Activated CD4-positive, alpha-beta T cell treated with anti-CD3 and anti-CD28 coated beads, Interleukin-10, Interleukin-2, amounts not matched to agents 100 ng/mL and 50 ng/mL, durations not matched to agents 16 hours and 8 hours (primary cell): ENCODE results near the gene CBX4.

Experiments
- DNase-seq: peaks from one replicate; pipeline ENCODE4 v3.0.0-alpha.2; 2020

CBX4 gene

DNA sequence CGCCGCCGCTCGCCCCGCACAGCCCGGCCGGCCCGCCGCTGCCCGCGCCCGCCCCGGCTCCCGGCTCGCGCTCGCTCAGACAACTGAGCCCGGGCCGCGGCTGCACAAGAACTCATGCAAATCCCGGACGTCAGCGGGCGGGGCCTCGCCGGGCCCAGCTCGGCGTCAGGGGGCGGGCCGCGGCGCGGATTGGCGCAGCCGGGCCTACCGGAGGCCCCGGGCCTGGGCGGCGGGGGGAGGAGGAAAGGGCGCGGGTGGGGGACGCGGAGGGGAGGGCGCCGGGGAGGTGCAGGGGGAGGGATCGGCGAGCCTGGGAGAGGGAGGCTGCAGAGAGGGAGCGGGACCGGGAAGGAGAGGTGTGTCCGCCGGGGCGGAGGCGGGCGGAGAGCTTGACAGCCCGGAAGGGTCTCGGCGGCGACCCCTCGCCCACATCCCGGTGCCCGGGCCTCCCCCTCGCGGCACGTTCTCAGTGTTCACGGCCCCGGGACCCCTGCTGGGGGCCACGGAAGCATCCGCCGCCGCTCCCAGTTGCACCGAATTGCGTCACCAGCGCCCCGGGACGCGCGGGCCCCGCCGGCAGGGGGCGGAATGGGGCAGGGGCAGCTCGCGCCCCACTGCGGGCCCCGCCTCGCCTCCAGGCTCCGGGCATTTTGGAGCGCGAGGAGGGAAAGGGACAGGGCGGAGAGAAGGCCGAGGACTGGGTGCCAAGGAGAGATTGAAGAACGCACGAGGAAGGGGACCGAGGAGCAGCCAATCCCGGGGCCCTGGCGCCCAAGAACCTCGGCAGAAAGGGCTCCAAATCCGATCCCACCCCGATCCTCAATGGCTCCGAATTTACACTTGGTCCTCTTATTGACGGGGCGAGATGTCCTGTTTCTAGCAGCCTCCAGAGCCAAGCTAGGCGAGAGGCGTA is at the start of gene CBX4:
CBX4 (minus strand) TSS at position 85 of the 913 bp plus-strand sequence. CDS start 189 bp downstream, outside the sequence.
- DNase-seq = peak; percentile 94

DNA sequence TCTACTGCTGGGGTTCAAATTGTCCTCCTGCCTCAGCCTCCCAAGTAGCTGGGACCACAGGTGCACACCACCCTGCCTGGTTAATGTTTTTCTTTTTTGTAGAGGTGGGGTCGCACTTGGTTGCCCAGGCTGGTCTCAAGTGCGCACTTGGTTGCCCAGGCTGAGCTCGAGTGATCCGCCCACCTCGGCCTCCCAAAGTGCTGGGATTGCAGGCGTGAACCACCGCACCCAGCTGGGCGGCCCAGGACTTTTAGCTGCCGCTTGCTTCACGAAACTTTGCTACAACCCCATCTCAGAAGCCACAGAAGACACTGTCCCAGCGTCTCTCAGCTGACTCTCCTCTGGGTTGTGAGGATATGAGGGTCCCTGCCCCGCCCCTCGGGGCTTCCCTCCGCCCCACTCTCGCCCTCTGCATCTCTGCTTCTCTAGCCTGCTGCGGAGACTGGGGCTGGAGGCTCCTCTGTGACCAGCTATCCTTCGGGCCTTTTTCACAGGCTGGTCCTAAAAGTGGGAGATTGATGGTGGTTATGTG is 48.8 kb upstream of the CBX4 start:
- no peak for DNase-seq

DNA sequence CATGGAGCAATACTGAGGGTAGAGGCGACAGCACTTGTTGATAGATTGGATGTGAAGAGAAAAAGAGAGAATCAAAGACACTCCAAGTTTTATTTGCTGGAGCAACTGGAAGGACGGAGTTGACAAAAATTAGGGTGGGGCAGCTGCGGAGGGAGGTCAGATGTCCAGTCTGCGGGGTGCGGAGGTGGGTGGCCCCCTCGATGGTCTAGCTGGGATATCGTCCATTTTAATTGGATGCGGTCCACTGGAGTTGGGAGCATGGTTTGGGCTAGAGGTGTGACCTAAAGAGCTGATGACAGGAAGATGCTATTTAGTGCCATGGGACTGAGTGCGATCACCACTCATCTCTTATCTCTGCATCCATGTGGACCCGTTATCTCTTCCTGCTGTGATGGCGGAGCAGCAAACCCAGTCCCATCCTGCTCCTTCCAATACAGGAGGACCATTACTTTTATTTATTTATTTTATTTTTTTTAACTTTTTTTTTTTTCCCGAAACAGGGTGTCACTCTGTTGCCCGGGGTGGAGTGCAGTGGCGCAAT is 48.3 kb upstream of the CBX4 start:
- no peak for DNase-seq

DNA sequence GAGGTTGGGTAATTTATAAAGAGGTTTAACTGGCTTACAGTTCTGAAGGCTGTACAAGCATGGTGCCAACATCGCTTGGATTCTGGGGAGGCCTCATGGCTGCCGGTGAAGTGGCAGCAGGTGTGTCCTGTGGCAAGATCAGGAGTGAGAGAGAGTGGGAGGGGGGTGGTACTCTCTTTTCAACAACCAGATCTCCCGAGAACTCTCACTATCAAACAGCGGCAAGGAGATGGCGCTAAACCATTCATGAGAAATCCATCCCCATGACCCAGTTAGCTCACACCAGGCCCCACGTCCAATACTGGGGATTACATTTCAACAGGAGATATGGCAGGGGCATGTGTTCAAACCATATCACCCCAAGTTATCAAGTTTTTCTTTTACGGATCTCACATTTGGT is 44.0 kb upstream of the CBX4 start:
- no peak for DNase-seq

DNA sequence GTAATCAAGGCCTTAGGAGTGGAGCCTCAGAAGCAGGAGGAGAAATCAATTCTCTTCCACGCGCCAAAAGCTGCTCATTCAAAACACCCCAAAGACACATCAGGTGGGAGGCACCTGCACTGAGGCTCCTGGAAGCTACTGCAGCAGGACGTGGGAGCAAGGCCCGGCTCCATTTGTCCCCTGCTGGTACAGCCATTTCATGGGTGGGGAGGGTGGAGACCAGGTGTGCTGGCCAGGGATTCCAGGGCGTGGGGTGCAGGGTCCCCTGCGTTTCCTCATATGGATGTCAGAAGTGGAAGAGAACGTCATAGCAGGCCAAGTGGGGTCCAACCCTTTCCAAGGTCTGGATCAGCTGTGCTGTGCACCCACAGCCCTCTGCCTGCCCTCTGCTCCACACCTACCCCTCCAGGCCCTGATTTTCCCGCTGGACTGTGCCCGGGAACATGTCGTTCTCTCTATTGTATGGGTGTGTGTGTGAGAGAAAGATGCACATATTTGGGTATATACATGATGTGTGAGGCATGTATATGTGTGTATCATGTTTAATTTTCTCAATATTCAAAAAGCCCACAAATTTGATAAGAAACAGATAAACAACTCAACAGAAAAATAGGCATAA is 39.2 kb upstream of the CBX4 start:
- no peak for DNase-seq

DNA sequence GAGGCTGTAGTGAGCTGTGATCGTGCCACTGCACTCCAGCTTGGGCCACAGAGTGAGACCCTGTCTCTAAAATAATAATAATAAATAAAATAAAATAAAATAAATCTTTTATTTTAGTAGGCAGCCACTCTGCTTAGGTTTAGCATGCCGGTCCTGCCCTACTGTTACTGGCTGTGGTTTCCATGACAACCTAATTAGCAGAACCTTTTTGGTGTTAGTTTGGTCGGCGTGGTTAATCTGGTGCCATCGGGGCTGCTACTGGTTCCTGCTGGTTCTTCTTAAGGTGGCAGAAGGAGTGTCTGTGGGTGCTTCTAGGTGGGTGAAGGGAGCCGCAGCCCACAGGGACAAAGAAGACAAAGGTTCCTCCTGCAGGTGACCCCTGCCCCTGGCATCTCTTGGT is 37.8 kb upstream of the CBX4 start:
- DNase-seq = no peak

DNA sequence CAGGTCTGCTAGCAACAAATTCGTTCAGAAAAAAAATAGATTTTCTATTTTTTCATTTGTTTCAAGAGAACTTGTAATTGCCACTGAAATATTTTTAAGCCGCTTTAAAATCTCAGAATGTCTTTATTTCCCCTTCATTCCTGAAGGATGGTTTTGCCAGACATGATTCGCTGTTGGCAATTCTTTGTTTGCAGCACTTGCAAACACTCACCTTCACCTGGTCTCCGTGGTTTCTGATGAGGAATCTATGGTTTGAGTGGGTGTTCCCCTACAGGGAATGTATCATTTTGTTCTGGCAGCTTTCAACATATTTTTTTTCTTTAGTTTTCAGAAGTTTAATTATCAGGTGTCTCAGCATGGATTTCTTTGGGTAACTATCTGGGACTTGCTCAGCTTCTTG is 36.3 kb upstream of the CBX4 start:
- no peak for DNase-seq

DNA sequence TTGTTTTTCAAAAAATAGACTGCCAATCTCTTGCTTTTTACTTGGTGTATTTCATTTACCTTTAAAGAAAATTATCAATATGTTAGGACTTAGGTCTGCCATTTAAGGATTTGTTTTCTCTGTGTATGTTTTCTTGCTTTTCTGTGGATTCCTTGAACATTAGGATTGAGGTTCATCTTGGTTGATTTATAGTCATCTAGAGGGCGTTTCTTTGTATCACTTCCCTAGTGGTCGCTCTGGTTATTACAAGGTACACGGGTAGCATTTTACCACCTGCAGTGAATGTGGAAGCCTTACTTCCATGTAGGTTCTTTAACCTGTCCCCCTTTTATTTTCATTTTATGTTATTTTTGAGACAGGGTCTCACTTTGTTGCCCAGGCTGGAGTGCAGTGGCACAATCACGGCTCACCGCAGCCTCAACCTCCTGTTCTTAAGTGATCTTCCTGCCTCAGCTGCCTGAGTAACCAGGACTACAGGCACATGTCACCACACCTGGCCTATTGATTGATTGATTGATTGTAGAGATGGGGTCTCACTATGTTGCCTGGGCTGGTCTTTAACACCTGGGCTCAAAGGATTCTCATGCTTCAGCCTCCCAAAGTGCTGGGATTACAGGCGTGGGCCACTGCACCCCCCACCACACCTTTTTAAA is 35.2 kb upstream of the CBX4 start:
- peak; percentile 52 for DNase-seq

DNA sequence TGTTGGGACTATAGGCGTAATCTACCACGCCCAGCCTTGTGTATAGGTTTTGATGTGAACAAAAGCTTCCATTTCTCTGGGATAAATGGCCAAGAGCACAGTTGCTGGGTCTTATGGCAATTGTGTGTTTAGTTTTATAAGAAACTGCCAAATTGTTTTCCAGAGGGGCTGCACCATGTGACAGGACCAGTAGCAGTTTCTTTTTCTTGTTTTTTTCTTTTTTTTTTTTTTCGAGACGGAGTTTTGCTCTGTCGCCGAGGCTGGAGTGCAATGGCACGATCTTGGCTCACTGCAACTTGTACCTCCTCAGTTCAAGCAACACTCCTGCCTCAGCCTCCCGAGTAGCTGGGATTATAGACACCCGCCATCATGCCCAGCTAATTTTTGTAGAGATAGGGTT is 34.3 kb upstream of the CBX4 start:
- DNase-seq = no peak

DNA sequence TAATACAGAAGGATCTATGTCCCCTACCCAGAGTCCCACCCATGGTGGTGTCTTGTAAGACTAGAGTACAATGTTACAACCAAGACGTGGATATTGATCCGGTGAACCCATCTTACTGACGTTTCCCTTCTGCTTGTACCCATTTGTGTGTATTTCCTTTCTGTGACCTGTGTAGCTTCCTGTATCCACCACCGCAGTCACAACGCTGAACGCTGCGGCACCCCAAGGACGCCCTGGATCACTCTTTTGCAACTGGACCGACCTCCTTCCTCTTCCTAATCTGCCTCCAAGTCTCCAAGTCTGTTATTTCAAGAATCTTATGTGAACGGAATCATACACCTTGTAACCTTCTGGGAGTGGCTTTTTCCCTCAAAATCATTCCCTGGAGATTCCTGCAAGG is 33.5 kb upstream of the CBX4 start:
- DNase-seq = no peak

DNA sequence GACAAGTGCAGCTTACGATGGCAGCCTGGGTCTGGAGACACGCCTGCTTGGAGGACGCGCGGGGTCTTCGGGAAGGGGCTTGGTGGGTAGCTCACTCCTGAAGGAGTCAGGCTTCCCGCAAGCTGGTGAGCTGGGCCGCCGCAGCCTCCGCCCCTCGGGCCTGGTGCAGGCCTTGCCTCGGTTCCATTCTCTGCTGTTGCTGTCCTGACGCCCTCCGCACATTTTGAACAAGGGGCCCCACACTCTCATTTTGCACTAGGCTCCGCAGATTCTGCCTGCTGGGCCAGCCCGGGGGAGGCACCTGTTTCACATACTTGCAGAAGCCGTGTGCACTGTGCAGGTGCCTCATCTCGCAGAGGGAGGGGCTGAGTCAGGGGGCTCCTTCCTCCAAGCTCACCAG is 31.9 kb upstream of the CBX4 start:
- DNase-seq = no peak

DNA sequence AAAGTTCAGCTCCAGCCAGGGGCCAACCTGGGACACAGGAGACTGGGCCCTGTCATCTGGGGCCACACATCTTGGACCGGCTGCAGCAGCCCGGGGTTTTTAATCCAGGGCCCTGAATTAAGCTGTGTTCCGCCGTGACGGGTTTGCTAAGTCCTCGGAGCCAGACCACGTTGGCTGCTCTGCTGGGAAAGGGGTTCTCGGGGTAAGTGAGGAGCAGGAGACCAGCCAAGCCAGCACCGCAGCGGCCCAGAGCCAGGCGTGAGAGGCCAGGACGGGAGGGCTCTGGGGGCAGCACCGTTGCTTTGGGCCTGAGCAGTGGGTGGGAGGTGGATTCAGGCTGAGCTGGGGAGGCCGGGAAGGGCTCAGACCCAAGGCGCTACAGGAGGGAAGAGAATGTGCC is 31.3 kb upstream of the CBX4 start:
- DNase-seq = no peak

DNA sequence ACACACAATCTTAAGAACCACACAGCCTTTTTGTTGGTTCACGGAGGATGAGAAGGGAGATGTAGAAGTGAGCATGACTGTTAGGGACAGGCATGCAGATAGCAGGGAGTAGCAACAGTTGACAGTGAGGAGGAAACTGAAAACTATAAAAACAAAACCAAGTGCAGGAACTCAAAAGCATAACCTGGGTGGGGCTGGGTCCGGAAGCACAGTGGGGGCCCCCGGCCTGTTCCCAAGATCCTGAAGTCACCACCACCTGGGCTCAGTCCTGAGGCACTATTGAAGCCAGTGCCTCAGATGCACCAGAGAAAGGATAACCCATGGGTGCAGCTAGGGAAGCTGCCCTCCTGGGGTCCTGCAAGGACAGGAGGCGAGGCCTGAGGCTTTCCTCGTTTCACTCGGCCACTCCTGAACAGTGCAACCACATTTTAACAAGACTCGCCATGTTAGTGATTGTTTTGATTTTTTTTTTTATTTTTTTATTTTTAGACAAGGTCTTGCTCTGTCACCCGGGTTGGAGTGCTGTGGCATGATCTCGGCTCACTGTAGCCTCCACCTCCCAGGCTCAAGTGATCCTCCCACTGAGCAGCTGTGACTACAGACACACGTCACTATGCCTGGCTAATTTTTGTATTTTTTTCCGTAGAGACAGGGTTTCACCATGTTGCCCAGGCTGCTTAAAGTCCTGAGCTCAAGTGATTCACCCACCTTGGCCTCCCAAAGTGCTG is 27.7 kb upstream of the CBX4 start:
- no peak for DNase-seq

DNA sequence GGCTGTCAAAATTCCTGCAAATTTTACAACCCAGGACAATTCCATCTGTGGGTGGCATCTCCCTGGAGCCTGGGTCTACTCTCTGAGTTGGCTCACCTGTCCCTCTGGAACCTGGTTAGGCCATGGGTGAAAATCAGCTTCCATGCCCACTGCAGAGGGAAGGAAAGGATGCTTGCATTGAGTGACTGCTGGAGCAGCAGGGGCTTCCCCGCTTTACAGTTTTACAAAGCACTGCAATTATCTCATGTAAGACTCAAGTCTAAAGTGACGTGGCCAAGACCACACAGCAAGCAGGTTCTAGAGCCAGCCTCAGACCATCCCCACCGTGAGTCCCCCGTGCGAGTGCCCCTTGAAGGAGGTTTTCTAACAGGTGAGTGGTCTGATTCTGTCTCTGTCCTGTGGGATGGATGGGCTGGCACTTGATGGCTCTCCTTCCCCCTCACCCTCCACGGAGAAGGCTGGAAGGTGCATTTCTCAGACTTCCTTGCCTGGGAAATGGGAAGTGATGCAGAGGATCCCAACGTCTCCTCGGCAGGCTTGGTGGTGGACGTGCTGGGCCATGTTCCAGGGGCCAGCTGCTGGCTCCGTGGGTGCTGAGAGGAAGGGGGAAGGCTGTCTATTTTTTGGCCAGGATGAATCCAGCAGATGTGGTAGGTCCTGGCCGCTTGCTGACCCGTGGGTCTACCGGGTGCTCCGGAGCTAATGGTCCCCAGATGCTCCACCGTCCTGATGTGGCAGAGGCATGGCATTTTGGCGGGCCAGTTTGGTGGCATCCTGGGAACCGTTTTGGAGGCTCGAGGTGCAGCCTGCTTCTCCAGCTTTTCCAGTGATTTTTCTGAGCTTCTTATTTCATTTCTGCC is 26.3 kb upstream of the CBX4 start:
- DNase-seq = no peak

DNA sequence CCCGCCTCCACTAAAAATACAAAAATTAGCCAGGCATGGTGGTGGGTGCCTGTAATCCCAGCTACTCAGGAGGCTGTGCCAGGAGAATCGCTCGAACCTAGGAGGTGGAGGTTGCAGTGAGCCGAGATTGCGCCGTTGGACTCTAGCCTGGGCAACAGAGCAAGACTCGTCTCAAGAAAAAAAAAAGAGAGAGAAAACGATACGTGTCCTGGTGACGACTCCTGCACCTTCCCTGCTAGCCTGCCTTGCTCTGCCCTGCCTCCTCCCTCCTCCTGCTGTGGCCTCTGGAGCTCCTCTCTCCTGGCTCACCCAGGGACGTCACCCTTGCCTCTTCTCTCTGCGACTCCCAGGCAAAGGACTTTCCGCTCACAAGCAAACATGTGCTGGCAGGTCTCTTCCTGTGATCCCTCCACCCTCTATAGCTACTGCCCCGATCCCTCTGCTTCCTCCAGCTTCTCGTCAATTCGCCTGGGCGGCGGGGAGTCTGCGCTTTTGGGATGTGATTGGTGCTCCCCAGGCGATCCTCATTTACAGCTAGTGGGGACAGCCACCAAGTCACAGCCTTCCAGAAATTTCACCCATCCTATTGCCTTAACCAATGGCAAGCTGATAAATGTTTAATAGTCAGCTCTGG is 25.5 kb upstream of the CBX4 start:
- DNase-seq = no peak

DNA sequence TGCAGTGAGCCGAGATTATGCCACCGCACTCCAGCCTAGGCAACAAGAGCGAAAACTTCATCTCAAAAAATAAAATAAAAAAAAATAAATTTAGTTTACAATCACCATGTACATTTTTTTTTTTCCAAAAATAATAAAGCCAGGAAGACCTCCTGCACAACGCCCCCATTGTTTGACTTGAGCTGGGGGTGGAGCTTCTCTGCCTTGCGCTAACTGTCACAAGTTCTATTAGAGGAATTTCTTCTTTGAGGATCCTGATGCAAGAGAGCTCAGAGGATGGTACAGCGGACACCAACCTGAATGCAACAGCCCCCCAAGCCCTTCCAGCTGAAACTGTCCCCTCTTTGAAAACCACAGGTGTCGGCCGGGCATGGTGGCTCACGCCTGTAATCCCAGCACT is 24.9 kb upstream of the CBX4 start:
- DNase-seq = no peak

DNA sequence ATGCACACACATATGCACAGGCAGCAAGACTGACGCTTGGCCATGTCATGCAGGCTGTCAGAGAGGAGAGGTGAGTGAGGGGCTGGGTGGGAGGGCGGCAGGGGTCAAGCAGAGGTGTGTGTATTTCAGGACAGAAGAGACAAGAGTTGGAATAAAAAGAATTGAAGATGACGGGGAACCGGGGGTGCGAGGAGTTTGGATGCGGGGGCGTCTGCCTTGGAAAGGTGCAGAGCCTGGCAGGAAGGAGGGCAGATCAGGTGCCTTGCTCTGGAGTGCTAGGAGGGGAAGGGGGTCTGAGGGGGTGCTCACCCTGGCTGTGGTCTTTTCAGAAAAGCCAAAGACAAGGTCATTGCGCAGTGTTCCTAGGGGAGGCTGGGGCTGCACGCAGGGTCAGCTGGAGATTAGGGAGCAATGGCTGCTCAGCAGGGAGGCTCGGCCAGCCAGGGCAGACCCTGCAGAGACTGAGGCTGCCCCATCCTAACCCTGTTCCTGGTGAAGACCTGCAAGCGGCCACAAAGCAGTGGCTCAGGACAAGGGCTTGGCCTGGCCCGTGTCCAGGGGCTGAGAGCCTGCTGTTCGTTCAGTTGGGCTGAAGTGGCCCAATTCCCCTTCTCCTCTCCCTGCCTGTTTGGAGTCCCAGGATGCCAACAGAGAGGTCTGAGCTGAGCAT is 23.7 kb upstream of the CBX4 start:
- DNase-seq = no peak

DNA sequence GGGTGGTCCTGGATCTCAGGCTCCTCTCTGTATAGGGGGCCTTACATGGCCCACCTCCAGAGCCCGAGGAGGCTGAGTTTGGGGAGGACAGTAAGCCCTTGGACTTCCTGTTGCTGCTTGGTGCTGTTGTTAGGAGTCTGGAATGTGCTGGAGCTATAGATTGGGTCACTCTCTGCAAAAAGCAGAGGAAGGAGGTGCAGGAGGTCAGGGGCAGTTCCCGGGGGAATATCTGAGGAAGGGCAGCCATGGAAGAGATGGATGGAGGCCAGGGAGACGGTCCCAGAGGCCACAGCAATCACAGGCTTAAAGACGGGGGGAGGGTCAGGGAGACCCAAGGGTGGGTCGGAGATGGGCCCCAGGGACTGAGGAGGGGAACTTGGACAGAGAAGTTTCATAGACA is 23.0 kb upstream of the CBX4 start:
- DNase-seq = no peak

DNA sequence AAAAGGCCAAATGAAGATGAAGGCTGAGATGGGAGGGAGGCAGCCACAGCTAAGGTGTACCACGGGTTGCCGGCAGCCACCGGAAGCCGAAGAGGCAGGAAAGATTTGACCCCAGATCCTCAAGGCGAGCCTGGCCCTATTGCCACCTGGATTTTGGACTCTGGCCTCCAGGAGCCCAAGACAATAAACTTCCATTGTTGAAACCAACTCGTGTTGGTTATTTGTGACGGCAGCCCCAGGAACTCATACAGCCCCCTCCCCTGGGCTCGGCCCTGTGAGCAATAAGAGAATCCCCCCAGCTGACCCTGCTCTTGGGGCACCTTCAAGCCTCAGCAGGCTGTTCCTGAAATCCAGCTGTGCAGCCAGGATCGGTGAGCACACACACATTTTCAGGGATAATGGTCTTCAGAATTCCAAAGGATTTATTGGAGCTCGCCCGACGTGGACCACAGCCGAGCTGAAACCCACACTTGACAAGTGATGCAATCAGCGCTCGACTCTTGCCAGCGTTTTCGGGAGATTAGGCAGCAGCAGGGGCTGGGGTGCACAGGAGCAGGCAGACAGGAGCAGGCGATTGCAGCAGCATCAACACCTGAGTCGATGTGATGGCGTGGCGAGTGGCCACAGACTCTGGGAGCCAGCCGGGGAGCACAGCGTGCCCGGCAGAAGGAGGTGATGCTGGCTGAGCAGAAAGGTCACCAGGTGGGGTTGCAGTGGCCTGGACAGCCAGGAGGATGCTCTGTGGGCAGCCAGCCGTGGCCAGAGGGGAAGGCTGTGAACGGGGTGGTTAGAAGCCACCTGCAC is 22.4 kb upstream of the CBX4 start:
- DNase-seq = no peak
